Hepatocyte (in vitro differentiated cells): ENCODE data around the gene ATOH8.

Source experiments
- CTCF ChIP-seq: fragments of 200-600 bp; sonication (generic); IDR thresholded peaks from 2 replicates; pipeline ENCODE4 v1.5.1; 2016; ENCODE audit warnings: antibody characterized with exemption, mild to moderate bottlenecking; ENCODE audit not compliant: poor library complexity
- EZH2 ChIP-seq: fragments of 200-600 bp; sonication (generic); IDR thresholded peaks from 2 replicates; pipeline ENCODE4 v1.6.1; 2016; ENCODE audit warnings: antibody characterized with exemption, mild to moderate bottlenecking, borderline replicate concordance

GRCh38 chr2:85761946-85762345 is 8.2 kb downstream of the ATOH8 start:
- TF ChIP-seq CTCF (no peak), EZH2 (no peak)
